Heart right ventricle (tissue), 16 donors: ENCODE data around the gene FITM2. TPM values are rescaled to one million over a fixed set of nuclear protein-coding genes. Genes with fewer than 3 reads are reported as not detected.

Source experiments
- ATAC-seq, 8 donors: fragments of 200-7000 bp; cut with Tn5 transposase; one replicate each; pipeline ENCODE4 v1.9.1; 2020; ENCODE audit warnings: mild to moderate bottlenecking in 8 of 8, moderate library complexity in 8 of 8, moderate number of reproducible peaks in 1 of 8
- DNase-seq, 2 donors: peaks; one replicate each; pipeline ENCODE4 v3.0.0-alpha.2; 2020
- H3K27ac ChIP-seq, 10 donors: fragments of 200-600 bp; sonication (generic) in 2 of 10; one replicate each; pipeline versions ENCODE4 v1.5.0 to v1.8.0; 2020 to 2022; ENCODE audit warnings: mild to moderate bottlenecking in 3 of 10
- H3K27me3 ChIP-seq, 7 donors: fragments of 200-600 bp; one replicate each; pipeline ENCODE4 v1.8.0; 2021 to 2022; ENCODE audit warnings: mild to moderate bottlenecking in 2 of 7
- H3K36me3 ChIP-seq, 9 donors: fragments of 200-600 bp; sonication (generic) in 1 of 9; one replicate each; pipeline versions ENCODE4 v1.5.0 to v1.8.0; 2020 to 2022; ENCODE audit warnings: mild to moderate bottlenecking in 2 of 9
- H3K4me1 ChIP-seq, 9 donors: fragments of 200-600 bp; sonication (generic) in 1 of 9; one replicate each; pipeline versions ENCODE4 v1.5.0 to v1.8.0; 2020 to 2022; ENCODE audit warnings: mild to moderate bottlenecking in 4 of 9
- H3K4me3 ChIP-seq, 10 donors: fragments of 200-600 bp; sonication (generic) in 2 of 10; one replicate each; pipeline versions ENCODE4 v1.5.0 to v1.8.0; 2020 to 2022; ENCODE audit warnings: mild to moderate bottlenecking in 7 of 10, moderate library complexity in 2 of 10
- H3K9me3 ChIP-seq, 11 donors: fragments of 200-600 bp in 10 of 11; sonication (generic) in 2 of 11; one replicate each; pipeline versions ENCODE4 v1.5.0 to v1.8.0; 2013 to 2022; ENCODE audit warnings: mild to moderate bottlenecking in 2 of 11, control low read depth in 1 of 11, moderate library complexity in 1 of 11
- WGBS, 2 donors: extraction: QIAGEN DNeasy Blood & Tissue Kit; methylation state at CpG; one replicate each; pipeline ENCODE4 v1.1.7; 2013; ENCODE audit warnings: inconsistent platforms in 1 of 2; 5-methylcytosine and 5-hydroxymethylcytosine counted together
- intact Hi-C, 10 donors: fragments of 100-400 bp; cut with DNase I; formaldehyde crosslinking; loops; one replicate each; pipeline versions ENCODE4 v1.11.1 to v1.14.2; 2022
- polyA plus RNA-seq, 2 donors: library from polyadenylated mRNA; stranded (reverse); fragments of 200-250 nt; gene quantifications; one replicate each; pipeline ENCODE4 v1.2.3, GENCODE V29; 2013
- total RNA-seq, 10 donors: library from RNA; stranded (reverse); fragmentation: NEBNext Ultra II Directional in 3 of 10; extraction: Animal tissue kit (Norgen Biotek cat#: 25700) in 3 of 10; gene quantifications; one replicate each; pipeline versions ENCODE4 v1.2.1 to v1.2.4, GENCODE V29; 2021 to 2023
- TF ChIP-seq, protein P1 (sequence below), 9 donors: fragments of 200-600 bp; sonication (generic) in 2 of 9; IDR thresholded peaks; one replicate each; pipeline versions ENCODE4 v1.5.0 to v1.8.0; 2021 to 2022; ENCODE audit warnings: antibody characterized with exemption in 9 of 9, mild to moderate bottlenecking in 5 of 9, moderate library complexity in 1 of 9
- donor health status: Arrhythmogenic right ventricular cardiomyopathy.
- donor health status: ischemic (EF 13 %, LVEDD 7.1; RV severe dilation, severe dysfunction).
- donor health status: healthy with polysubstance abuse.
- donor health status: DM: no; HTN: yes; CAD: no.
- donor health status: DM: no; HTN: no; CAD: no.
- donor health status: ischemic (EF 25% LVEDD 6.9; RV normal size, moderate dysfunction).
- donor health status: ischemic (EF 25% LVEDD 5.7; RV mildly dilated, moderate dysfunction).
- donor health status: healthy.
- donor health status: DM: yes; HTN: yes; CAD: no.
- donor health status: Ischemic cardiomyopathy.
- donor health status: ischemic (EF 35%, LVEDD 5.7; RV mildly dilated, moderate dysfunction).
- donor health status: nonischemic (EF 11% LVEDD 7.7; RV severe dilation, severe dysfunction).
- donor health status: DM: yes; HTN: yes; CAD: no.
- donor health status: PGD.
- donor health status: ischemic (EF 29% LVEDD 5.4; RV normal size, mild dysfunction).
- donor health status: nonischemic (EF 23%, LVEDD 6.1; RV moderate dilation, normal function).

The FITM2 gene
- total and polyA plus RNA-seq, 12 donors, result 25.2 to 182 (median 135) TPM

DNA sequence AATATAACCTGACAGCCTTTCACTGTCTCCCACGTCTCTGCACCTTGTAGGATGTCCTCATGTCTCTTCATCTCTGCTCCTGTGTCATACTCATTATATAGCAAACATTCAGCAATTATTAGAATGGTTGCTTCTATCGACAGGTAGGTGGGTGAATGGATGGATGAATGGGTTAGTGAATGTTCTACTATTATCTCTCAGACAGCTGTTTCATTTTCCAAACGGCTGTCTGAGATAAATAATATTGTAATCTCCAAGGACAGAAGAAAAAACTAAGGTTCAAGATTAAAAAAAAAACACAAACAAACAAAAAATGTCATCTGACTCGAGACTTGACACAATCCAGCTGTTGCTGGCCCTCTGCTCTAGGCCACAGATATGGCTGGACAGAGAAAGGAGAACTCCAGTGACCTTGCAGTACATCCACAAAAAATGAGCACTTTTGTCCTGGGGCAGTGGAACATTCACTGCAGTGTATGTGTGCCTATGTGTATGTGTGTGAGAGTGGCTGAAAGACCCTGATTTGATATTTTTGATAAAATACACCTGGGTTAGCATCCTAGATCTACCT, 46.6 kb upstream of the FITM2 start:
- H3K9me3 ChIP-seq, result no peaks in the 10 kb centered on the region
- ATAC-seq (peak in 7 of 8 donors; percentile 28 to 89 (median 78)), DNase-seq (peak in 1 of 2 donors; percentile 48)
- H3K27ac ChIP-seq, result peak overlapping the region in 1 of 10 donors; percentile 14
- no peaks in the 10 kb centered on the region for H3K36me3 ChIP-seq
- TF ChIP-seq, protein P1, sequence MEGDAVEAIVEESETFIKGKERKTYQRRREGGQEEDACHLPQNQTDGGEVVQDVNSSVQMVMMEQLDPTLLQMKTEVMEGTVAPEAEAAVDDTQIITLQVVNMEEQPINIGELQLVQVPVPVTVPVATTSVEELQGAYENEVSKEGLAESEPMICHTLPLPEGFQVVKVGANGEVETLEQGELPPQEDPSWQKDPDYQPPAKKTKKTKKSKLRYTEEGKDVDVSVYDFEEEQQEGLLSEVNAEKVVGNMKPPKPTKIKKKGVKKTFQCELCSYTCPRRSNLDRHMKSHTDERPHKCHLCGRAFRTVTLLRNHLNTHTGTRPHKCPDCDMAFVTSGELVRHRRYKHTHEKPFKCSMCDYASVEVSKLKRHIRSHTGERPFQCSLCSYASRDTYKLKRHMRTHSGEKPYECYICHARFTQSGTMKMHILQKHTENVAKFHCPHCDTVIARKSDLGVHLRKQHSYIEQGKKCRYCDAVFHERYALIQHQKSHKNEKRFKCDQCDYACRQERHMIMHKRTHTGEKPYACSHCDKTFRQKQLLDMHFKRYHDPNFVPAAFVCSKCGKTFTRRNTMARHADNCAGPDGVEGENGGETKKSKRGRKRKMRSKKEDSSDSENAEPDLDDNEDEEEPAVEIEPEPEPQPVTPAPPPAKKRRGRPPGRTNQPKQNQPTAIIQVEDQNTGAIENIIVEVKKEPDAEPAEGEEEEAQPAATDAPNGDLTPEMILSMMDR (IDR thresholded peaks at IDR 0.05), result no peak
- WGBS, 2 donors, result 33 to 52% methylated on average over 4 of the region's 4 CpGs
- H3K27me3 ChIP-seq, result peaks cover 0 to 23% (median 0%) of the 10 kb centered on the region in 7 donors
- intact Hi-C loops, result no loop called here
- no peak overlapping the region for H3K4me3 ChIP-seq
- peaks cover 0 to 12% (median 0%) of the 10 kb centered on the region in 9 donors for H3K4me1 ChIP-seq

- Histone ChIP-seq H3K36me3 (no peaks in the 10 kb centered on the region), H3K9me3 (no peaks in the 10 kb centered on the region), H3K4me3 (no peak overlapping the region), H3K27ac (no peak overlapping the region), H3K27me3 (peaks cover 0 to 23% (median 0%) of the 10 kb centered on the region in 7 donors), H3K4me1 (peaks cover 0 to 12% (median 0%) of the 10 kb centered on the region in 9 donors)
- intact Hi-C loops, result no loop called here
- TF ChIP-seq, protein P1 (IDR thresholded peaks at IDR 0.05), result no peak
- WGBS, 2 donors, result 36 to 42% methylated on average over 2 of the region's 2 CpGs
- DNase-seq, result no peak
- ATAC-seq, result peak in 1 of 8 donors; percentile 50
Observed at GRCh38 chr20:44357020-44357419, 46.0 kb upstream of the FITM2 start.

DNA sequence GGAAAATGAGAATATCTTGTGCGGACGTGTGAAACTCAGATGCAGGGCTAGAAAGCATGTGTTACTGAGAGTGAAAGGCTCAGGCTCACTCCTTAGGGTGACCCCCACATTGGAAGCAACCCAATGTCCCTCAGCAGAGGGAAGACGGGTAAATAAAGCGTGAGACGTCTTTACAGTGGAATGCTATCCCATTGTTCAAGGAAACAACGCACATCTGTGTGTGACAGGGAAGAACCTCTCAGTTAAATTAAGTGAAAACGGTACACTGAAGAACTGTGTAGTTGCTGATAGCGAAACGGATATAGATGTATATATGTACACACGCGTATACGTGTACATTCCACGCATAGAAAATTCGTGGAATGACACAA, 45.3 kb upstream of the FITM2 start:
- H3K4me1 ChIP-seq, result peaks cover 0 to 12% (median 0%) of the 10 kb centered on the region in 9 donors
- no peak overlapping the region for H3K27ac ChIP-seq
- 80 to 83% methylated on average over 14 of the region's 14 CpGs for WGBS, 2 donors
- TF ChIP-seq, protein P1 (IDR thresholded peaks at IDR 0.05), result no peak
- H3K27me3 ChIP-seq, result peaks cover 0 to 23% (median 0%) of the 10 kb centered on the region in 7 donors
- no peaks in the 10 kb centered on the region for H3K36me3 ChIP-seq
- intact Hi-C loops, result no loop called here
- no peak overlapping the region for H3K4me3 ChIP-seq
- no peak for DNase-seq
- no peaks in the 10 kb centered on the region for H3K9me3 ChIP-seq
- no peak for ATAC-seq

DNA sequence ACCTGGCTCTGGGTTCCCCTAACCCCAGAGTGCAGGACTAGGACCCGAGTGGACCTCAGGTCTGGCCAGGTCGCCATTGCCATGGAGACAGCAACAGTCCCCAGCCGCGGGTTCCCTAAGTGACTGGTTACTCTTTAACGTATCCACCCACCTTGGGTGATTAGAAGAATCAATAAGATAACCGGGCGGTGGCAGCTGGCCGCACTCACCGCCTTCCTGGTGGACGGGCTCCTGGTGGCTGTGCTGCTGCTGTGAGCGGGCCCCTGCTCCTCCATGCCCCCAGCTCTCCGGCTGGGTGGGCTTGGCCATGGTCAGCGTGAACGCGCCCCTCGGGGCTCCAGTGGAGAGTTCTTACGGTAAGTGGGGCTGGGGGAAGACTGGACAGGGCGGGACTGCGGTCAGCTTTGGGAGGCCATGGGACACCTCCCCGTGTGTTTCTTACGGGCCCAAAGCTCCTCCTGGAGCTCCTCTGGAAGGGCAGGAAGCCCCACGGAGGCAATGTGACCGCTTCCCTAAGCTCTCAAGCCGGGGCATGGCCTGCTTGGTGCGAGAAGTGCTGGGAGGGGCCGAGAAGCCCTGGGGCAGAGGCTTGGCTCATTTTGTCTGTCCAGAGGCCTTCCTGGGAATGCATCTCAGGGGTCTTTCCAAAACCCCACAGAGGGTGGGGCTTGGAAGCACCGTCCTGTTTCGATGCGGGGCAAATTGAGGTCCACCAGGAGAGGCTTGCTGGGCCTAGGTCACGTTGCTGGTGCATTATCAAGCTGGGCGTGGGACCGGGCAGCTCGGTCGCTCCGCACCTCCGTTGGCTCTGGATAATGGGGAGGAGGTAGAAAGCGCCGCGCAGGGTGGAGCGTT, 44.7 kb upstream of the FITM2 start, which contains the start of gene HNF4A:
Gene HNF4A (plus strand): TSS at position 202 of the 855 bp plus-strand sequence. CDS start 106 bp downstream, at position 308.
- DNase-seq (no peak), ATAC-seq (peak in 1 of 8 donors; percentile 11)
- Histone ChIP-seq H3K4me3 (no peak within 1 kb of the TSS), H3K36me3 (no peaks in the 10 kb centered on the region), H3K27ac (no peak within 1 kb of the TSS), H3K4me1 (peaks cover 0 to 12% (median 0%) of the 10 kb centered on the region in 9 donors), H3K27me3 (peaks cover 0 to 23% (median 0%) of the 10 kb centered on the region in 7 donors), H3K9me3 (no peaks in the 10 kb centered on the region)
- intact Hi-C loops, result no loop called here
- WGBS, 2 donors, result 82 to 83% methylated on average over 40 of the region's 40 CpGs
- TF ChIP-seq, protein P1 (IDR thresholded peaks at IDR 0.05), result no peak
